GM12878 (cell line): Measurements from ENCODE around the gene POU2F3. TPM values are rescaled to one million over a fixed set of nuclear protein-coding genes. Genes with fewer than 3 reads are reported as not detected.

Source experiments
- ATAC-seq: fragments of 200-7000 bp; cut with Tn5 transposase; 3 replicates; pipeline ENCODE4 v1.9.1; 2020; ENCODE audit warnings: mild to moderate bottlenecking, moderate library complexity
- BruUV-seq: library from RNA; stranded (reverse); fragments of 400-500 nt; replicated peaks from 2 replicates; lab custom pipeline; 2021; lab: Mats Ljungman, UMichigan
- CTCF ChIA-PET: fragments of 300-600 bp; sonication (Branson Sonifier 250); formaldehyde crosslinking; extraction: SDS; loops from one replicate; lab custom pipeline; 2021; ENCODE audit warnings: inconsistent platforms; lab: Yijun Ruan, JAX
- POLR2A ChIA-PET: fragments of 350-600 bp; formaldehyde crosslinking; extraction: SDS; loops from one replicate; lab custom pipeline; 2021; ENCODE audit warnings: inconsistent platforms; lab: Charles Lee
- RAD21 ChIA-PET: fragments of 300-600 bp; sonication (Branson Sonifier 250); formaldehyde crosslinking; loops from one replicate; lab custom pipeline; 2023; ENCODE audit warnings: antibody characterized with exemption; ENCODE audit not compliant: unreplicated experiment; lab: Charles Lee
- SMC1A ChIA-PET: fragments of 300-600 bp; sonication (Branson Sonifier 250); formaldehyde crosslinking; loops from one replicate; lab custom pipeline; 2023; ENCODE audit not compliant: unreplicated experiment, uncharacterized antibody; lab: Charles Lee
- DNase-seq: peaks from one replicate; pipeline ENCODE4 v3.0.0-alpha.2; 2011; ENCODE audit warnings: low read depth, low spot score
- FAIRE-seq: peaks from 3 replicates; lab custom pipeline; 2011; peaks lifted over from hg19 to GRCh38; lab: Jason Lieb, UNC
- H2AFZ ChIP-seq: 2 replicates; pipeline ENCODE4 v1.6.0; 2011; ENCODE audit warnings: low read depth, low read length, control low read depth; ENCODE audit not compliant: control insufficient read depth
- H3K27ac ChIP-seq: 2 replicates; pipeline ENCODE4 v1.5.1; 2011; ENCODE audit warnings: control low read depth; ENCODE audit not compliant: control insufficient read depth, insufficient read depth
- H3K27me3 ChIP-seq, 2 experiments: replicated peaks in 1 of 2; 2 replicates each; pipeline versions ENCODE4 v1.6.0 to v1.6.1; 2011; ENCODE audit warnings: low read length in 1 of 2; ENCODE audit not compliant: control insufficient read depth in 2 of 2, insufficient read depth in 2 of 2
- H3K36me3 ChIP-seq, 2 experiments: 2 replicates each; pipeline ENCODE4 v1.5.1; 2011; ENCODE audit warnings: low read length in 1 of 2; ENCODE audit not compliant: control insufficient read depth in 2 of 2, insufficient read depth in 2 of 2
- H3K4me1 ChIP-seq: 2 replicates; pipeline ENCODE4 v1.6.1; 2011; ENCODE audit warnings: mild to moderate bottlenecking, low read length, moderate library complexity, mixed read lengths; ENCODE audit not compliant: control insufficient read depth, insufficient read depth
- H3K4me2 ChIP-seq: 2 replicates; pipeline ENCODE4 v1.6.0; 2011; ENCODE audit warnings: control low read depth; ENCODE audit not compliant: control insufficient read depth, insufficient read depth
- H3K4me3 ChIP-seq: fragments of 200-600 bp; sonication (generic); 2 replicates; pipeline ENCODE4 v1.5.1; 2016
- H3K79me2 ChIP-seq: 2 replicates; pipeline ENCODE4 v1.6.0; 2011; ENCODE audit warnings: low read length; ENCODE audit not compliant: control insufficient read depth, insufficient read depth
- H3K9ac ChIP-seq: 2 replicates; pipeline ENCODE4 v1.8.0; 2011; ENCODE audit warnings: low read length, control low read depth, mixed read lengths; ENCODE audit not compliant: control insufficient read depth, insufficient read depth
- H3K9me3 ChIP-seq: replicated peaks from 3 replicates; pipeline ENCODE4 v1.5.1; 2011; ENCODE audit warnings: mild to moderate bottlenecking, low read length; ENCODE audit not compliant: control insufficient read depth, insufficient read depth
- H4K20me1 ChIP-seq: 2 replicates; pipeline ENCODE4 v1.6.0; 2011; ENCODE audit not compliant: control insufficient read depth, insufficient read depth
- BRCA1 ChIP-seq: IDR thresholded peaks from 2 replicates; pipeline ENCODE4 v1.6.1; 2011; ENCODE audit warnings: low read depth, low read length, improper control_type of control experiment
- E2F8 ChIP-seq: fragments of 450-650 bp; IDR thresholded peaks from 2 replicates; pipeline ENCODE4 v1.6.1; 2018; ENCODE audit warnings: mild to moderate bottlenecking, low read depth, moderate library complexity; ENCODE audit not compliant: partially characterized antibody
- IRF3 ChIP-seq: fragments of 450-650 bp; IDR thresholded peaks from 2 replicates; pipeline ENCODE4 v1.6.1; 2014; ENCODE audit warnings: mild to moderate bottlenecking
- MLLT1 ChIP-seq: fragments of 450-650 bp; IDR thresholded peaks from 2 replicates; pipeline ENCODE4 v1.6.1; 2016; ENCODE audit warnings: mild to moderate bottlenecking
- PML ChIP-seq: IDR thresholded peaks from 2 replicates; pipeline ENCODE4 v1.6.1; 2012; ENCODE audit warnings: low read length, inconsistent platforms
- RAD21 ChIP-seq: IDR thresholded peaks from 2 replicates; pipeline ENCODE4 v1.6.1; 2011; ENCODE audit warnings: mild to moderate bottlenecking, low read depth, low read length, moderate library complexity; ENCODE audit not compliant: insufficient read depth
- RCOR1 ChIP-seq: conservative IDR thresholded peaks from 2 replicates; pipeline ENCODE4 v1.6.1; 2012; ENCODE audit warnings: low read depth, low read length, improper control_type of control experiment
- SP1 ChIP-seq: IDR thresholded peaks from one replicate; pipeline ENCODE4 v1.6.1; 2011; ENCODE audit warnings: low read depth, low read length
- SRF ChIP-seq, 2 experiments: IDR thresholded peaks; 2 replicates each; pipeline ENCODE4 v1.6.1; 2011; ENCODE audit warnings: low read depth in 2 of 2, low read length in 2 of 2, mild to moderate bottlenecking in 1 of 2, moderate library complexity in 1 of 2
- TARDBP ChIP-seq: IDR thresholded peaks from 2 replicates; pipeline ENCODE4 v1.6.1; 2016; ENCODE audit warnings: borderline replicate concordance
- TCF12 ChIP-seq: IDR thresholded peaks from 2 replicates; pipeline ENCODE4 v1.6.1; 2011; ENCODE audit warnings: low read depth, mild to moderate bottlenecking, low read length
- WGBS: methylation state at CpG from one replicate; pipeline ENCODE4 v1.1.6; 2016; ENCODE audit warnings: low lambda C conversion rate; ENCODE audit not compliant: insufficient replicate concordance, insufficient coverage; ENCODE audit errors: missing lambda C conversion rate; 5-methylcytosine and 5-hydroxymethylcytosine counted together
- in situ Hi-C: fragments of 300-500 bp; cut with MboI; formaldehyde crosslinking; loops from 9 replicates; pipeline ENCODE4 v1.14.3; 2018; ENCODE audit warnings: mixed read lengths
- intact Hi-C: fragments of 100-400 bp; cut with micrococcal nuclease; formaldehyde crosslinking; loops from one replicate; pipeline ENCODE4 v1.14.2; 2022; ENCODE audit not compliant: unreplicated experiment
- polyA plus RNA-seq, 11 experiments: library from polyadenylated mRNA; depleted of rRNA in 4 of 11; unstranded in 6 of 11; stranded (reverse) in 5 of 11; fragments of >200 nt; fragmentation: Nextera tagmentation in 4 of 11; fragmentation: Illumina TruSeq in 1 of 11; extraction: Ambion mirVana in 4 of 11; extraction: Trizol in 1 of 11; gene quantifications; 1 replicate in 1 of 11; 2 replicates in 10 of 11; pipeline versions ENCODE4 v1.2.1 to v1.2.3, GENCODE V29; 2011 to 2016; ENCODE audit warnings: inconsistent platforms in 2 of 11, missing spikeins in 2 of 11, low read depth in 1 of 11
- total RNA-seq, 4 experiments: library from RNA; depleted of rRNA in 3 of 4; stranded (reverse); fragments of >200 nt in 3 of 4; fragmentation: Illumina TruSeq in 1 of 4; extraction: Trizol in 1 of 4; gene quantifications; 2 replicates each; pipeline versions ENCODE4 v1.2.1 to v1.2.3, GENCODE V29; 2013 to 2021
- TF ChIP-seq, protein P1 (sequence below): fragments of 450-650 bp; IDR thresholded peaks from 2 replicates; pipeline ENCODE4 v1.6.1; 2017; ENCODE audit warnings: mild to moderate bottlenecking, low read depth, inconsistent platforms; ENCODE audit not compliant: poor library complexity, severe bottlenecking

The POU2F3 gene
- total and polyA plus RNA-seq, 10 of the 15 experiments (the other 5 are each of a cell fraction or from before 2014, with no cell fraction given): 0.09 to 4.4 (median 0.33) TPM

GRCh38 chr11:120211522-120212258 is 28.2 kb upstream of the POU2F3 start:
- FAIRE-seq: no peak
- TF ChIP-seq MLLT1: no peak
- TF ChIP-seq BRCA1: no peak
- no peak for TF ChIP-seq RCOR1
- TF ChIP-seq, protein P1, sequence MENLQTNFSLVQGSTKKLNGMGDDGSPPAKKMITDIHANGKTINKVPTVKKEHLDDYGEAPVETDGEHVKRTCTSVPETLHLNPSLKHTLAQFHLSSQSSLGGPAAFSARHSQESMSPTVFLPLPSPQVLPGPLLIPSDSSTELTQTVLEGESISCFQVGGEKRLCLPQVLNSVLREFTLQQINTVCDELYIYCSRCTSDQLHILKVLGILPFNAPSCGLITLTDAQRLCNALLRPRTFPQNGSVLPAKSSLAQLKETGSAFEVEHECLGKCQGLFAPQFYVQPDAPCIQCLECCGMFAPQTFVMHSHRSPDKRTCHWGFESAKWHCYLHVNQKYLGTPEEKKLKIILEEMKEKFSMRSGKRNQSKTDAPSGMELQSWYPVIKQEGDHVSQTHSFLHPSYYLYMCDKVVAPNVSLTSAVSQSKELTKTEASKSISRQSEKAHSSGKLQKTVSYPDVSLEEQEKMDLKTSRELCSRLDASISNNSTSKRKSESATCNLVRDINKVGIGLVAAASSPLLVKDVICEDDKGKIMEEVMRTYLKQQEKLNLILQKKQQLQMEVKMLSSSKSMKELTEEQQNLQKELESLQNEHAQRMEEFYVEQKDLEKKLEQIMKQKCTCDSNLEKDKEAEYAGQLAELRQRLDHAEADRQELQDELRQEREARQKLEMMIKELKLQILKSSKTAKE: no peak
- TF ChIP-seq SRF (IDR thresholded peaks at IDR 0.05; ENCODE audit: low read depth in 2 of 2, low read length in 2 of 2): no peak
- TF ChIP-seq IRF3: no peak
- no peak for TF ChIP-seq PML
- TF ChIP-seq E2F8: no peak
- no peak for TF ChIP-seq RAD21
- no peak for TF ChIP-seq SP1
- TF ChIP-seq TARDBP: no peak
- TF ChIP-seq TCF12: no peak

More at GRCh38 chr11:120211522-120212258, 28.2 kb upstream of the POU2F3 start:
- peak overlapping the region; percentile 57 for H2AFZ ChIP-seq
- intact Hi-C loops (loop anchor here (5.0 kb wide), 1 partner anchor 34 kb away; no protein-coding TSS in a partner anchor), in situ Hi-C loops (no loop called here)
- no peaks in the 10 kb centered on the region for H3K79me2 ChIP-seq
- peaks cover 0 to 1% of the 10 kb centered on the region in 2 experiments; a peak in 2 of 4 replicates for H3K27me3 ChIP-seq
- ChIA-PET SMC1A (interaction anchor here (0.9 kb wide), 1 partner anchor 88 kb away, joined by 3 read pairs; no protein-coding TSS in a partner anchor), POLR2A (no interaction called here), CTCF (interaction anchor here (1.1 to 2.8 kb wide), 3 partner anchors 88 to 92 kb away, joined by 4 to 8 read pairs (median 4); no protein-coding TSS in a partner anchor), RAD21 (no interaction called here)
- DNase-seq (no peak), ATAC-seq (no peak; the same call in 2 of the 3 replicates)
- no peaks in the 10 kb centered on the region for H3K36me3 ChIP-seq
- H3K9ac ChIP-seq: peak overlapping the region; percentile 52; the same call in 1 of the 2 replicates
- WGBS: 11% methylated on average over 18 of the region's 18 CpGs
- BruUV-seq: no TSS peak
- H3K4me2 ChIP-seq: peak overlapping the region; percentile 90
- H3K9me3 ChIP-seq: no peaks in the 10 kb centered on the region
- peak overlapping the region; percentile 74 for H3K4me3 ChIP-seq
- H4K20me1 ChIP-seq: no peaks in the 10 kb centered on the region
- no peak overlapping the region for H3K27ac ChIP-seq
- H3K4me1 ChIP-seq: peaks cover 11% of the 10 kb centered on the region
